Stimulated activated naive B cell treated with anti-CD40 and anti-IgM and Interleukin-4, amounts not matched to agents 10 μg/mL and 1 μg/mL and 100 μg/mL, for 72 hours (primary cell): Measurements from ENCODE around the gene IGF2BP3.
A peak's percentile ranks its signal among the peaks of the same experiment; 100 is the strongest.

Experiments used
- ATAC-seq, 2 donors: fragments of 150-1000 bp; cut with Tn5 transposase; replicated peaks; 2 replicates each; pipeline ENCODE4 v1.10.0; 2021; ENCODE audit warnings: moderate library complexity in 1 of 2
- DNase-seq: peaks from one replicate; pipeline ENCODE4 v3.0.0; 2021
- H3K27ac Mint-ChIP-seq: one replicate; pipeline ENCODE4 v1.8.0; 2022; ENCODE audit warnings: mild to moderate bottlenecking, mixed read lengths
- H3K27me3 Mint-ChIP-seq, 2 donors: one replicate each; pipeline ENCODE4 v1.8.0; 2022; ENCODE audit warnings: mixed read lengths in 2 of 2
- H3K36me3 Mint-ChIP-seq, 2 donors: one replicate each; pipeline ENCODE4 v1.8.0; 2022; ENCODE audit warnings: mixed read lengths in 2 of 2, mild to moderate bottlenecking in 1 of 2
- H3K4me1 Mint-ChIP-seq, 2 donors: one replicate each; pipeline ENCODE4 v1.8.0; 2022; ENCODE audit warnings: mixed read lengths in 2 of 2, mild to moderate bottlenecking in 1 of 2
- H3K4me3 Mint-ChIP-seq, 2 donors: one replicate each; pipeline ENCODE4 v1.8.0; 2022; ENCODE audit warnings: mild to moderate bottlenecking in 2 of 2, mixed read lengths in 2 of 2, moderate library complexity in 1 of 2
- H3K9me3 Mint-ChIP-seq, 2 donors: one replicate each; pipeline ENCODE4 v1.8.0; 2022; ENCODE audit warnings: mixed read lengths in 2 of 2, mild to moderate bottlenecking in 1 of 2

The IGF2BP3 gene

GRCh38 chr7:23358152-23358674 lies 112.1 kb downstream of the IGF2BP3 start:
- ATAC-seq = no peak
- Mint-ChIP-seq H3K4me1 (peaks cover 0 to 2% of the 10 kb centered on the region in 2 donors), H3K9me3 (no peaks in the 10 kb centered on the region), H3K4me3 (no peak overlapping the region), H3K36me3 (no peaks in the 10 kb centered on the region), H3K27me3 (peaks cover 0 to 8% of the 10 kb centered on the region in 2 donors), H3K27ac (no peak overlapping the region)
- DNase-seq = no peak

GRCh38 chr7:23357190-23358093 lies 112.8 kb downstream of the IGF2BP3 start:
- ATAC-seq (peak; percentile 81 to 83), DNase-seq (no peak)
- peaks cover 0 to 8% of the 10 kb centered on the region in 2 donors for H3K27me3 Mint-ChIP-seq
- H3K4me3 Mint-ChIP-seq = no peak overlapping the region
- no peaks in the 10 kb centered on the region for H3K9me3 Mint-ChIP-seq
- H3K4me1 Mint-ChIP-seq = peaks cover 0 to 7% of the 10 kb centered on the region in 2 donors
- no peak overlapping the region for H3K27ac Mint-ChIP-seq
- H3K36me3 Mint-ChIP-seq = no peaks in the 10 kb centered on the region

- no peak overlapping the region for H3K27ac Mint-ChIP-seq
- H3K36me3 Mint-ChIP-seq = no peaks in the 10 kb centered on the region
- DNase-seq = no peak
These were observed 113.6 kb downstream of the IGF2BP3 start for GRCh38 chr7:23356726-23357125.

GRCh38 chr7:23356168-23356567 lies 114.1 kb downstream of the IGF2BP3 start:
- Mint-ChIP-seq H3K27ac (no peak overlapping the region), H3K4me1 (peaks cover 0 to 7% of the 10 kb centered on the region in 2 donors), H3K4me3 (no peak overlapping the region), H3K36me3 (no peaks in the 10 kb centered on the region), H3K9me3 (no peaks in the 10 kb centered on the region), H3K27me3 (peaks cover 0 to 8% of the 10 kb centered on the region in 2 donors)
- ATAC-seq (no peak), DNase-seq (no peak)

More at GRCh38 chr7:23356726-23357125, 113.6 kb downstream of the IGF2BP3 start:
- H3K27me3 Mint-ChIP-seq = peaks cover 0 to 8% of the 10 kb centered on the region in 2 donors
- peak; percentile 31 to 46 for ATAC-seq
- no peak overlapping the region for H3K4me3 Mint-ChIP-seq
- peaks cover 0 to 7% of the 10 kb centered on the region in 2 donors for H3K4me1 Mint-ChIP-seq
- no peaks in the 10 kb centered on the region for H3K9me3 Mint-ChIP-seq

- H3K4me1 Mint-ChIP-seq = peaks cover 0 to 7% of the 10 kb centered on the region in 2 donors
- no peak overlapping the region for H3K4me3 Mint-ChIP-seq
- no peaks in the 10 kb centered on the region for H3K9me3 Mint-ChIP-seq
- ATAC-seq = no peak
- peaks cover 0 to 8% of the 10 kb centered on the region in 2 donors for H3K27me3 Mint-ChIP-seq
- no peak for DNase-seq
- H3K36me3 Mint-ChIP-seq = no peaks in the 10 kb centered on the region
- H3K27ac Mint-ChIP-seq = no peak overlapping the region
These were observed 117.1 kb downstream of the IGF2BP3 start for GRCh38 chr7:23353172-23353571.

- peaks cover 12 to 29% of the 10 kb centered on the region in 2 donors for H3K4me1 Mint-ChIP-seq
- ATAC-seq (no peak), DNase-seq (no peak)
- H3K36me3 Mint-ChIP-seq = no peaks in the 10 kb centered on the region
- no peak overlapping the region for H3K27ac Mint-ChIP-seq
- H3K27me3 Mint-ChIP-seq = peaks cover 0 to 2% of the 10 kb centered on the region in 2 donors
- H3K4me3 Mint-ChIP-seq = no peak overlapping the region
- no peaks in the 10 kb centered on the region for H3K9me3 Mint-ChIP-seq
These were observed 119.8 kb downstream of the IGF2BP3 start for GRCh38 chr7:23350466-23350865.

GRCh38 chr7:23349484-23350157 lies 120.7 kb downstream of the IGF2BP3 start:
- Mint-ChIP-seq H3K4me3 (no peak overlapping the region), H3K4me1 (peaks cover 16 to 36% of the 10 kb centered on the region in 2 donors), H3K36me3 (no peaks in the 10 kb centered on the region), H3K27ac (no peak overlapping the region), H3K27me3 (no peaks in the 10 kb centered on the region), H3K9me3 (no peaks in the 10 kb centered on the region)
- ATAC-seq (no peak), DNase-seq (no peak)

GRCh38 chr7:23347682-23348180 lies 122.6 kb downstream of the IGF2BP3 start:
- Mint-ChIP-seq H3K27me3 (no peaks in the 10 kb centered on the region), H3K4me1 (peaks cover 16 to 30% of the 10 kb centered on the region in 2 donors), H3K36me3 (no peaks in the 10 kb centered on the region), H3K27ac (peak overlapping the region; percentile 57), H3K4me3 (peak overlapping the region; percentile 44 to 67), H3K9me3 (no peaks in the 10 kb centered on the region)
- DNase-seq (no peak), ATAC-seq (peak; percentile 34 to 60)

- H3K9me3 Mint-ChIP-seq = no peaks in the 10 kb centered on the region
- H3K4me1 Mint-ChIP-seq = peaks cover 16 to 29% of the 10 kb centered on the region in 2 donors
- DNase-seq = no peak
- ATAC-seq = no peak
- no peaks in the 10 kb centered on the region for H3K36me3 Mint-ChIP-seq
- peak overlapping the region; percentile 67 to 74 for H3K4me3 Mint-ChIP-seq
- peak overlapping the region; percentile 57 for H3K27ac Mint-ChIP-seq
- no peaks in the 10 kb centered on the region for H3K27me3 Mint-ChIP-seq
These were observed 123.1 kb downstream of the IGF2BP3 start for GRCh38 chr7:23347033-23347681.

- peak overlapping the region; percentile 86 to 90 for H3K4me3 Mint-ChIP-seq
- H3K27ac Mint-ChIP-seq = peak overlapping the region; percentile 87
- no peaks in the 10 kb centered on the region for H3K27me3 Mint-ChIP-seq
- DNase-seq (no peak), ATAC-seq (peak; percentile 77 to 83)
- H3K36me3 Mint-ChIP-seq = no peaks in the 10 kb centered on the region
- H3K9me3 Mint-ChIP-seq = no peaks in the 10 kb centered on the region
- peaks cover 16 to 29% of the 10 kb centered on the region in 2 donors for H3K4me1 Mint-ChIP-seq
These were observed 124.0 kb downstream of the IGF2BP3 start for GRCh38 chr7:23346316-23346715.

- DNase-seq (no peak), ATAC-seq (peak in 1 of 2 donors; percentile 37)
- H3K36me3 Mint-ChIP-seq = no peaks in the 10 kb centered on the region
- H3K27me3 Mint-ChIP-seq = no peaks in the 10 kb centered on the region
- peak overlapping the region; percentile 86 to 90 for H3K4me3 Mint-ChIP-seq
- no peaks in the 10 kb centered on the region for H3K9me3 Mint-ChIP-seq
- peaks cover 16 to 29% of the 10 kb centered on the region in 2 donors for H3K4me1 Mint-ChIP-seq
- H3K27ac Mint-ChIP-seq = peak overlapping the region; percentile 87
These were observed 124.7 kb downstream of the IGF2BP3 start for GRCh38 chr7:23345601-23346000.

GRCh38 chr7:23343806-23344475 lies 126.3 kb downstream of the IGF2BP3 start:
- Mint-ChIP-seq H3K4me3 (no peak overlapping the region), H3K9me3 (no peaks in the 10 kb centered on the region), H3K27ac (no peak overlapping the region), H3K27me3 (no peaks in the 10 kb centered on the region), H3K4me1 (peaks cover 16 to 29% of the 10 kb centered on the region in 2 donors), H3K36me3 (no peaks in the 10 kb centered on the region)
- DNase-seq = no peak
- ATAC-seq = no peak

- H3K4me3 Mint-ChIP-seq = no peak overlapping the region
- H3K4me1 Mint-ChIP-seq = peaks cover 16 to 29% of the 10 kb centered on the region in 2 donors
- H3K9me3 Mint-ChIP-seq = no peaks in the 10 kb centered on the region
- H3K27ac Mint-ChIP-seq = no peak overlapping the region
- no peak for ATAC-seq
- H3K27me3 Mint-ChIP-seq = no peaks in the 10 kb centered on the region
- no peak for DNase-seq
- H3K36me3 Mint-ChIP-seq = no peaks in the 10 kb centered on the region
These were observed 127.2 kb downstream of the IGF2BP3 start for GRCh38 chr7:23343102-23343501.
